HFFc6 (cell line): ENCODE measurements around the gene MAN1B1. TPM values are rescaled to one million over a fixed set of nuclear protein-coding genes. Genes with fewer than 3 reads are reported as not detected.

ENCODE experiments used
- DNase-seq: peaks from one replicate; pipeline ENCODE4 v3.0.0-alpha.2; 2018
- H3K27ac Mint-ChIP-seq: 2 replicates; pipeline ENCODE4 v1.8.0; 2020; ENCODE audit warnings: mild to moderate bottlenecking, mixed read lengths
- H3K27me3 Mint-ChIP-seq: 2 replicates; pipeline ENCODE4 v1.8.0; 2021; ENCODE audit warnings: mild to moderate bottlenecking, moderate library complexity, mixed read lengths; ENCODE audit not compliant: insufficient read depth
- H3K36me3 Mint-ChIP-seq: 2 replicates; pipeline ENCODE4 v1.8.0; 2021; ENCODE audit warnings: low read depth, mixed read lengths
- H3K4me1 Mint-ChIP-seq: 2 replicates; pipeline ENCODE4 v1.8.0; 2020; ENCODE audit warnings: low read depth, mixed read lengths
- H3K4me3 Mint-ChIP-seq: 2 replicates; pipeline ENCODE4 v1.8.0; 2020; ENCODE audit warnings: mild to moderate bottlenecking, moderate library complexity, mixed read lengths
- H3K9me3 Mint-ChIP-seq: 2 replicates; pipeline ENCODE4 v1.8.0; 2020; ENCODE audit warnings: mild to moderate bottlenecking, mixed read lengths
- CTCF ChIP-seq: fragments of 200-600 bp; sonication (generic); IDR thresholded peaks from 2 replicates; pipeline ENCODE4 v1.5.0; 2021; ENCODE audit warnings: antibody characterized with exemption, mild to moderate bottlenecking
- total RNA-seq, 6 experiments: library from RNA; stranded (reverse); fragmentation: NEBNext Ultra II Directional; extraction: Animal tissue kit (Norgen Biotek cat#: 25700); gene quantifications; 2 replicates in 1 of 6; 3 replicates in 5 of 6; pipeline ENCODE4 v1.2.3, GENCODE V29; 2021

Gene MAN1B1
- total RNA-seq, 6 experiments from 2014 or later, result 70.1 to 90.2 (median 77.6) TPM

GRCh38 chr9:137050570-137050969, 36.2 kb upstream of the MAN1B1 start:
- Mint-ChIP-seq H3K27ac (no peak overlapping the region), H3K4me3 (no peak overlapping the region), H3K27me3 (peaks cover 12% of the 10 kb centered on the region), H3K36me3 (no peaks in the 10 kb centered on the region), H3K9me3 (no peaks in the 10 kb centered on the region), H3K4me1 (peaks cover 3% of the 10 kb centered on the region)
- DNase-seq, result no peak
- TF ChIP-seq CTCF, result no peak

GRCh38 chr9:137051145-137051724, 35.5 kb upstream of the MAN1B1 start:
- Mint-ChIP-seq H3K36me3 (no peaks in the 10 kb centered on the region), H3K27ac (no peak overlapping the region), H3K27me3 (peaks cover 15% of the 10 kb centered on the region), H3K4me3 (no peak overlapping the region), H3K4me1 (peaks cover 6% of the 10 kb centered on the region), H3K9me3 (no peaks in the 10 kb centered on the region)
- DNase-seq, result no peak
- no peak for TF ChIP-seq CTCF

- Mint-ChIP-seq H3K4me3 (no peak overlapping the region), H3K27me3 (peaks cover 15% of the 10 kb centered on the region), H3K36me3 (no peaks in the 10 kb centered on the region), H3K4me1 (peaks cover 6% of the 10 kb centered on the region), H3K9me3 (no peaks in the 10 kb centered on the region), H3K27ac (no peak overlapping the region)
- no peak for DNase-seq
- TF ChIP-seq CTCF, result no peak
These were observed 34.5 kb upstream of the MAN1B1 start for GRCh38 chr9:137052293-137052692.

- H3K4me1 Mint-ChIP-seq, result peaks cover 6% of the 10 kb centered on the region
- no peak overlapping the region for H3K27ac Mint-ChIP-seq
- no peak for TF ChIP-seq CTCF
- peaks cover 17% of the 10 kb centered on the region for H3K27me3 Mint-ChIP-seq
- no peak for DNase-seq
- no peaks in the 10 kb centered on the region for H3K36me3 Mint-ChIP-seq
- no peaks in the 10 kb centered on the region for H3K9me3 Mint-ChIP-seq
- no peak overlapping the region for H3K4me3 Mint-ChIP-seq
These were observed 33.5 kb upstream of the MAN1B1 start for GRCh38 chr9:137052998-137053943.

GRCh38 chr9:137053944-137054931, 32.5 kb upstream of the MAN1B1 start, which contains the start of gene ENTPD2:
Gene ENTPD2, minus strand, starts transcription at chr9:137054061. Its CDS starts 64 bp downstream, at chr9:137053997.
- H3K4me3 Mint-ChIP-seq, result no peak within 1 kb of the TSS
- DNase-seq, result no peak
- TF ChIP-seq CTCF, result no peak
- no peaks in the 10 kb centered on the region for H3K36me3 Mint-ChIP-seq
- H3K4me1 Mint-ChIP-seq, result peaks cover 6% of the 10 kb centered on the region
- peaks cover 17% of the 10 kb centered on the region for H3K27me3 Mint-ChIP-seq
- H3K27ac Mint-ChIP-seq, result no peak within 1 kb of the TSS
- H3K9me3 Mint-ChIP-seq, result no peaks in the 10 kb centered on the region
